ENCODE results near the gene MICALL2.

MICALL2 gene

GRCh38 chr7:1388021-1388702, 71.1 kb downstream of the MICALL2 start:
- DNase-seq = no peak

GRCh38 chr7:1387261-1387660, 72.0 kb downstream of the MICALL2 start:
- no peak for DNase-seq

- no peak for DNase-seq
These were observed 72.5 kb downstream of the MICALL2 start for GRCh38 chr7:1386623-1387220.

- no peak for DNase-seq
These were observed 73.3 kb downstream of the MICALL2 start for GRCh38 chr7:1385809-1386622.

- DNase-seq = no peak
These were observed 74.0 kb downstream of the MICALL2 start for GRCh38 chr7:1385086-1385808.
